Fibroblast of peridontal ligament (primary cell): ENCODE data around the gene ACOX1.
A peak's percentile ranks its signal among the peaks of the same experiment; 100 is the strongest.

ENCODE experiments used
- DNase-seq: peaks from one replicate; pipeline ENCODE4 v3.0.0-alpha.2; 2010; ENCODE audit errors: extremely low read depth

Gene ACOX1

GRCh38 chr17:75978938-75979704, at the start of gene ACOX1, which contains the start of gene TEN1:
Gene ACOX1, minus strand, starts transcription at chr17:75979166. Its CDS starts 93 bp downstream, at chr17:75979073.
Gene TEN1, plus strand, starts transcription at chr17:75979240. Its CDS starts 6,953 bp downstream, at chr17:75986193.
- DNase-seq = peak; percentile 95

GRCh38 chr17:76027159-76027839, 48.3 kb upstream of the ACOX1 start, which contains the start of gene EVPL:
Gene EVPL, minus strand, starts transcription at chr17:76027306. Its CDS starts 108 bp downstream, at chr17:76027198.
- DNase-seq = no peak

GRCh38 chr17:76026714-76027158, 47.8 kb upstream of the ACOX1 start:
- DNase-seq = no peak

GRCh38 chr17:76025294-76025693, 46.3 kb upstream of the ACOX1 start:
- DNase-seq = no peak

DNA sequence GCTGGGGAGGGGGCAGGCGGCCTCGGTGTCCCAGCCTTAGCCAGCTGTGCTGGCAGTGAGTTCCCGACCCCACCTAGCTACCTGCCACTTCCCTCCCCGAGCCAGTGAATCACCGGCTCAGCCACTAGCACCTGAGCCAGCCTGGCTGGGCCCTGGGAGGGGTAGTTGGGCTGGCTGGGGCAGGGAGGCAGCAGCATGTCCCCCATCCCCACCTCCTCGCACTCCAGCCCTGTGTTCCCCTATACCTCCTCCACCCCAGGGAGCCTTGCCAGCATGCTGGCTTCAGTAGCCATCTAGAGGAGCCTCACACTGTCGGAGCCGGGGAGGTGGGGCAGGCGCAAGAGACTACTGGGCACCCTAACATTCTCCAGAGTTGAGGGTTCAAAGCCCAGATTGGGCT, 45.4 kb upstream of the ACOX1 start:
- DNase-seq = no peak

DNA sequence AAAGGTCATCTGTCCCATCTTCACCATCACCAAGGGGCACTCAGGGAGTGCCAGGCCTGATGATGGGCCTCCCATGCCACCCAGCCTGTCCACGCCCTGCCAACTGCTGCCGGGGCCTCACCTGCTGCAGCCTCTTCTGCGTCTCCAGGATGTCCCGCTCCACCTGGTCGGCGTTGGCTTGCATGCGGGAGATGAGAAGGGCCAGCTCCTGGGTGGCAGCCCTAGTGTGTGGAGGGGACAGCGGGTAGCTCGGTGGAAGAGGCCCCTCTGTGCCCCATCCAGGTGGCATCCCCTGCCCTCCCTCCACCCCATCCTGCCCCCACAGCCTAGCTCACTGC, 44.9 kb upstream of the ACOX1 start:
- DNase-seq = no peak

- DNase-seq = no peak
These were observed 44.3 kb upstream of the ACOX1 start for GRCh38 chr17:76022973-76023899.

GRCh38 chr17:76022285-76022684, 43.3 kb upstream of the ACOX1 start:
- no peak for DNase-seq

- no peak for DNase-seq
These were observed 41.0 kb upstream of the ACOX1 start for GRCh38 chr17:76019833-76020467.

DNA sequence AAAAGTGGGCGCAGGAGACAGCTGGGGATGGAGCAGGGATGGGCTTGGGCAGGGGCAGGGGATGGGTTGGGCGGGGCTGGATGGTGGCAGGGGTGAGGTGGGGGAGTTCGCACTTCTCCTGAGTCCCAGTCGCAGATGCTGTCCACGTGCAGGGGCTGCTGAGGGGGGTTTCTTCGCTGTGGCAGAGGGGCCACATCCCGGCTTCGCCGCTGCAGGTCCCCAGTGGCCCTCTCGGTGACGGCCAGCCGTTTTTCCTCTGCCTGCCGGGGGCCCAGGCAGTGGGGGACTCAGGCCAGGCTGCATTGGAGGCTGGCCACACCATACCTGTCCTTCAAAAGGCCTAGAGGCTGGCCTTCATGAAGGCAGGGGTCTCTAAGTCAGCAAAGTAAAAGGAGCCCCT, 39.8 kb upstream of the ACOX1 start:
- no peak for DNase-seq

- no peak for DNase-seq
These were observed 39.3 kb upstream of the ACOX1 start for GRCh38 chr17:76018340-76018680.

- no peak for DNase-seq
These were observed 38.7 kb upstream of the ACOX1 start for GRCh38 chr17:76017481-76018339.

GRCh38 chr17:76014925-76015261, 35.9 kb upstream of the ACOX1 start:
- DNase-seq = no peak

DNA sequence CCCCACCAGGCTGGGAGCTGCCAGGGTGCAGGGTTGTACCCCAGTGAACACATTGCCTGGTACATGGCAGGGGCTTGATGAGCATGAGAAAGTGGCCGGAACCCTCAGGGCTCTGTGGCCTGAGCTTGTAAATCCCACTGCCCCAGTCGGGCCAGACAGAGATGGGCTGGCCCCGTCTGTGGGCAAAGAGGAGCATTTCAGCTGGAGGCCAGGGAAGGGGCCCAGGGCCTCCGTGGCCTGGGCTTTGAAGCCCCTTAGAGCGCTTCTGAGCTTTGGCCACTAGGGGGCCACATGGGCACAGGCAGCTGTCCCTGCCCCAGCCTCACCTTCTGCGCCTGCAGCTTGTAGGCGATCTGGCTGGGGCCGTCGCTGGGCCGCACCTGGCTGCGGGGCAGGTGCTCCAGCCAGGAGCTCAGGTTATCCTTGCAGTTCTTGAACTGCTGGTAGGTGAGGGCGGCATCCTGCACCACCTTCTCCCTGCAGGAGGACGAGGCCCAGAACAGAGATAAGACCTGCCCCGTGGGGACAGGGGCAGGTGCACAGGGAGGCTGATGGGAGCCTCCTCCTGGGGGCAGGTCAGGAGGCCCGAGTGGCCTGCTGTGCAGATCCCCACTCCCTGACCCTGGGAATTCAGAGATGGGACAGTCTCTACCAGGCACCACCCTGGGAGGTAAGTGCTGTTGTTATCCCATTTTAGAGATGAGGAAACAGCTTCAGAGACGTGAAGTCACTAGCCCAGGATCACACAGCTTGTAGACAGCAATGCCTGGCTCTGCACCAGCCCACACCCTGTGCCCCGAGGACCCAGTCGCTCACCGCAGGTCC, 35.3 kb upstream of the ACOX1 start:
- peak; percentile 53 for DNase-seq

- no peak for DNase-seq
These were observed 34.5 kb upstream of the ACOX1 start for GRCh38 chr17:76013377-76013932.

- DNase-seq = no peak
These were observed 33.0 kb upstream of the ACOX1 start for GRCh38 chr17:76011951-76012350.

GRCh38 chr17:76009969-76010661, 31.1 kb upstream of the ACOX1 start:
- no peak for DNase-seq

DNA sequence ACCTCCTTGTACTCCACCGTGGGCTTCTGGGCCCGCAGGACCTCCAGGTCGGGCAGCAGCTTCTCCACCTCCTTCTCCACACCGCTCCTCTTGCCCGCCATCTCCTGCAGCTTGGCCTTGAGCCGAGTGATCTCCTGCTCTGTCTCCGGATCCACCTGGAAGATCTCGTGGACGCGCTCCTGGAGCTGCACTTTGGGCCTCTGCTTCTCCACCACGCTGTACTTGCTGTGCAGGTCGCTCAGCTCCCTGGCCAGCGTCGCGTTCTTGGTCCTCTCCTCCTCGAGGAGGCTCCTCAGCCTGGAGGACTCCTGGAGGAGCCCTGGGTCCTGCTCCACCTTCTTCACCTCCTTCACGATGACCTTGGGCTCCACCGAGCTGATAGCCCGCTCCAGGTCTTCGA, 30.5 kb upstream of the ACOX1 start:
- DNase-seq = no peak
